ENCODE measurements around the gene PTPN12.

- TF ChIP-seq EZH2phosphoT487 (IDR thresholded peaks at IDR 0.05; ENCODE audit: insufficient read depth, low read depth) (no peak), EZH2 (IDR thresholded peaks at IDR 0.05; ENCODE audit: insufficient read depth, poor library complexity, severe bottlenecking) (no peak)
Observed at GRCh38 chr7:77687100-77687746, 150.1 kb downstream of the PTPN12 start.

Measured in GM23248 (cell line).